Panc1 (cell line): ENCODE results near the gene TTC28. TPM values are rescaled to one million over a fixed set of nuclear protein-coding genes. Genes with fewer than 3 reads are reported as not detected.

Experiments used
- ATAC-seq: fragments of 200-7000 bp; cut with Tn5 transposase; 2 replicates; pipeline ENCODE4 v1.9.1; 2020; ENCODE audit warnings: mild to moderate bottlenecking, moderate library complexity
- BruUV-seq: library from RNA; stranded (reverse); fragments of 400-500 nt; replicated peaks from 2 replicates; lab custom pipeline; 2021; lab: Mats Ljungman, UMichigan
- CTCF ChIA-PET: fragments of 300-600 bp; sonication (Branson Sonifier 250); formaldehyde crosslinking; loops from one replicate; lab custom pipeline; 2022; ENCODE audit warnings: antibody characterized with exemption; lab: Charles Lee
- POLR2A ChIA-PET: fragments of 300-600 bp; sonication (Branson Sonifier 250); formaldehyde crosslinking; loops from one replicate; lab custom pipeline; 2022; ENCODE audit warnings: antibody characterized with exemption; lab: Charles Lee
- DNase-seq: peaks from one replicate; pipeline ENCODE4 v3.0.0-alpha.2; 2010; ENCODE audit warnings: low read depth, low spot score
- H3K27ac ChIP-seq: 2 replicates; pipeline ENCODE4 v1.5.1; 2011; ENCODE audit warnings: mild to moderate bottlenecking, low read length, inconsistent platforms
- H3K27me3 ChIP-seq: fragments of 200-500 bp; sonication (Bioruptor generic); 2 replicates; pipeline ENCODE4 v1.6.0; 2014; ENCODE audit warnings: low read length, inconsistent platforms; ENCODE audit not compliant: control insufficient read depth, insufficient read depth
- H3K36me3 ChIP-seq: fragments of 200-500 bp; sonication (Bioruptor generic); 2 replicates; pipeline ENCODE4 v1.5.1; 2014; ENCODE audit warnings: inconsistent platforms, mild to moderate bottlenecking, low read length, moderate library complexity; ENCODE audit not compliant: control insufficient read depth, insufficient read depth
- H3K4me1 ChIP-seq: 2 replicates; pipeline ENCODE4 v1.5.1; 2011; ENCODE audit warnings: inconsistent platforms, mild to moderate bottlenecking, low read length, moderate library complexity; ENCODE audit not compliant: control insufficient read depth, insufficient read depth
- H3K4me3 ChIP-seq, 2 experiments: 2 replicates each; pipeline ENCODE4 v1.5.1; 2011 to 2012; ENCODE audit warnings: low read depth in 2 of 2, low read length in 2 of 2, mild to moderate bottlenecking in 2 of 2, inconsistent platforms in 1 of 2, moderate library complexity in 1 of 2
- H3K9me3 ChIP-seq: fragments of 200-500 bp; sonication (Bioruptor generic); 2 replicates; pipeline ENCODE4 v1.5.1; 2014; ENCODE audit warnings: low read depth, mild to moderate bottlenecking, inconsistent platforms, low read length, moderate library complexity; ENCODE audit not compliant: control insufficient read depth, insufficient read depth
- CTCF ChIP-seq: fragments of 450-650 bp; IDR thresholded peaks from 2 replicates; pipeline ENCODE4 v1.5.1; 2017; ENCODE audit warnings: mild to moderate bottlenecking
- POLR2AphosphoS5 ChIP-seq: IDR thresholded peaks from 2 replicates; pipeline ENCODE4 v1.6.1; 2012; ENCODE audit warnings: mild to moderate bottlenecking, low read depth, low read length, moderate library complexity
- REST ChIP-seq, 2 experiments: IDR thresholded peaks; 2 replicates each; pipeline ENCODE4 v1.6.1; 2011 to 2012; ENCODE audit warnings: low read depth in 2 of 2, control low read depth in 1 of 2, low read length in 1 of 2, mild to moderate bottlenecking in 1 of 2, moderate library complexity in 1 of 2; ENCODE audit not compliant: insufficient read depth in 1 of 2
- SIN3A ChIP-seq: IDR thresholded peaks from 2 replicates; pipeline ENCODE4 v1.6.1; 2012; ENCODE audit warnings: low read depth, mild to moderate bottlenecking, low read length, moderate library complexity, borderline replicate concordance; ENCODE audit not compliant: insufficient read depth
- TCF7L2 ChIP-seq: IDR thresholded peaks from 2 replicates; pipeline ENCODE4 v1.6.1; 2011; ENCODE audit warnings: mild to moderate bottlenecking, low read depth, low read length, inconsistent platforms
- in situ Hi-C: cut with HindIII; loops from 2 replicates; pipeline ENCODE4 v1.10.0; 2016; ENCODE audit warnings: low sequenced_read_pairs, low pct_unique_long_range_greater_than_20kb
- intact Hi-C: fragments of 100-400 bp; cut with micrococcal nuclease; formaldehyde crosslinking; loops from one replicate; pipeline ENCODE4 v1.10.0; 2022; ENCODE audit not compliant: unreplicated experiment
- total RNA-seq: library from RNA; stranded (reverse); gene quantifications from one replicate; pipeline ENCODE4 v1.2.1, GENCODE V29; 2021; ENCODE audit not compliant: unreplicated experiment

TTC28 gene
- total RNA-seq, 1 experiment from 2014 or later, result 24.8 TPM

GRCh38 chr22:28237783-28238182, 441.9 kb downstream of the TTC28 start:
- no peaks in the 10 kb centered on the region for H3K36me3 ChIP-seq
- BruUV-seq, result no TSS peak
- no peaks in the 10 kb centered on the region for H3K9me3 ChIP-seq
- no peaks in the 10 kb centered on the region for H3K4me1 ChIP-seq
- DNase-seq (no peak), ATAC-seq (no peak)
- in situ Hi-C loops, result no loop called here
- H3K27ac ChIP-seq, result no peak overlapping the region
- H3K27me3 ChIP-seq, result no peaks in the 10 kb centered on the region
- no peak for TF ChIP-seq SIN3A
- POLR2A ChIA-PET, result no interaction called here
- CTCF ChIA-PET, result no interaction called here
- intact Hi-C loops, result no loop called here
- no peak overlapping the region for H3K4me3 ChIP-seq

- Histone ChIP-seq H3K27ac (no peak overlapping the region), H3K4me1 (no peaks in the 10 kb centered on the region), H3K4me3 (no peak overlapping the region), H3K36me3 (no peaks in the 10 kb centered on the region), H3K27me3 (no peaks in the 10 kb centered on the region), H3K9me3 (no peaks in the 10 kb centered on the region)
- ATAC-seq, result no peak
- intact Hi-C loops, result no loop called here
- ChIA-PET CTCF (no interaction called here), POLR2A (no interaction called here)
- TF ChIP-seq POLR2AphosphoS5, result no peak
- TF ChIP-seq CTCF, result no peak
- no peak for TF ChIP-seq REST (IDR thresholded peaks at IDR 0.05; ENCODE audit: insufficient read depth in 1 of 2, low read depth in 2 of 2, low read length in 1 of 2)
- TF ChIP-seq TCF7L2, result no peak
- TF ChIP-seq SIN3A, result no peak
- in situ Hi-C loops, result no loop called here
- no peak for DNase-seq
- no TSS peak for BruUV-seq
These were observed 442.5 kb downstream of the TTC28 start for GRCh38 chr22:28237112-28237511.

GRCh38 chr22:28232204-28232603, 447.4 kb downstream of the TTC28 start:
- no peaks in the 10 kb centered on the region for H3K9me3 ChIP-seq

More at GRCh38 chr22:28232204-28232603, 447.4 kb downstream of the TTC28 start:
- TF ChIP-seq SIN3A, result no peak
- TF ChIP-seq TCF7L2, result no peak
- no peak for TF ChIP-seq REST (IDR thresholded peaks at IDR 0.05; ENCODE audit: insufficient read depth in 1 of 2, low read depth in 2 of 2, low read length in 1 of 2)
- no peak for TF ChIP-seq POLR2AphosphoS5
- no peak for TF ChIP-seq CTCF
- ChIA-PET CTCF (no interaction called here), POLR2A (no interaction called here)
- ATAC-seq (no peak), DNase-seq (no peak)
- intact Hi-C loops, result no loop called here
- Histone ChIP-seq H3K36me3 (no peaks in the 10 kb centered on the region), H3K27me3 (no peaks in the 10 kb centered on the region), H3K4me1 (peaks cover 5% of the 10 kb centered on the region; the same call in 1 of the 2 replicates), H3K4me3 (no peak overlapping the region), H3K27ac (no peak overlapping the region)
- no TSS peak for BruUV-seq
- in situ Hi-C loops, result no loop called here
